Measurements from ENCODE around the gene PTPRD.

PTPRD gene

GRCh38 chr9:10062629-10063395, 550.0 kb downstream of the PTPRD start:
- DNase-seq (ENCODE audit: low read depth): peak; percentile 42
- H3K4me3 ChIP-seq (ENCODE audit: low read depth, low read length): no peak overlapping the region
- TF ChIP-seq CTCF (conservative IDR thresholded peaks at IDR 0.05; ENCODE audit: low read depth, low read length): no peak

GRCh38 chr9:10059044-10059443, 553.8 kb downstream of the PTPRD start:
- no peak overlapping the region for H3K4me3 ChIP-seq (ENCODE audit: low read depth, low read length)
- DNase-seq (ENCODE audit: low read depth): peak; percentile 33
- no peak for TF ChIP-seq CTCF (conservative IDR thresholded peaks at IDR 0.05; ENCODE audit: low read depth, low read length)

- no peak for TF ChIP-seq CTCF (conservative IDR thresholded peaks at IDR 0.05; ENCODE audit: low read depth, low read length)
- no peak for DNase-seq (ENCODE audit: low read depth)
- no peak overlapping the region for H3K4me3 ChIP-seq (ENCODE audit: low read depth, low read length)
Measured at GRCh38 chr9:10055886-10056395, 556.9 kb downstream of the PTPRD start.

GRCh38 chr9:10054456-10054855, 558.3 kb downstream of the PTPRD start:
- no peak for TF ChIP-seq CTCF (conservative IDR thresholded peaks at IDR 0.05; ENCODE audit: low read depth, low read length)
- no peak for DNase-seq (ENCODE audit: low read depth)
- H3K4me3 ChIP-seq (ENCODE audit: low read depth, low read length): no peak overlapping the region

GRCh38 chr9:10052916-10053315, 559.9 kb downstream of the PTPRD start:
- no peak for TF ChIP-seq CTCF (conservative IDR thresholded peaks at IDR 0.05; ENCODE audit: low read depth, low read length)
- no peak overlapping the region for H3K4me3 ChIP-seq (ENCODE audit: low read depth, low read length)
- no peak for DNase-seq (ENCODE audit: low read depth)

- TF ChIP-seq CTCF (conservative IDR thresholded peaks at IDR 0.05; ENCODE audit: low read depth, low read length): no peak
- H3K4me3 ChIP-seq (ENCODE audit: low read depth, low read length): no peak overlapping the region
- DNase-seq (ENCODE audit: low read depth): peak; percentile 3
Measured at GRCh38 chr9:10052181-10052580, 560.6 kb downstream of the PTPRD start.

GRCh38 chr9:10050016-10050415, 562.8 kb downstream of the PTPRD start:
- H3K4me3 ChIP-seq (ENCODE audit: low read depth, low read length): no peak overlapping the region
- no peak for TF ChIP-seq CTCF (conservative IDR thresholded peaks at IDR 0.05; ENCODE audit: low read depth, low read length)
- peak; percentile 14 for DNase-seq (ENCODE audit: low read depth)

All from choroid plexus epithelial cell (primary cell).